ENCODE measurements around the gene FCMR.

DNA sequence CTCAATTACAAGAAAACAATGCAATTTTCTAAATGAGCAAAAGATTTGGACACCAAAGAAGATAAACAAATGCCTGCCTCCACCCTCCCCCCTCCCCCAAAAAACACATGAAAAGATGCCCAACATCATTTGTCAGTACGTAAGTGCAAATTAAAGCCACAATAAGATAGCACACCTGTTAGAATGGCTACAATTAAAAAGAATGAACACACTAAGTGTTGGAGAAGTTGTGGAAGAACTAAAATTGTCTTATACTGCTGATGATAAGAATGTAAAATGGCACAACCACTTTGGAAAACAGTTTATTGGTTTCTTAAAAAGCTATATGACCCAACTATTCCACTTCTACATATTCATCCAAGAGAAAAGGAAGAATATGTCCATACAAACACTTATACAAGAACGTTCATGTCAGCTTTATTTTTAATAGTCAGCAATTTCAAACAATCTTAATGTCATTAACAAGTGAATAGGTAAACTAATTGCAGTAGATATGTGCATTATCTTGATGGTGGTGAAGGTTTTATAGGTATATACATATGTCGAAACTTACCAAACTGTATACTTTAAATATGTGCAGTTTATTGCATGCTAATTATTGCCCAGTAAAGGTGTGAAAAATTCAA, 45.9 kb downstream of the FCMR start:
- TF ChIP-seq, protein P1, sequence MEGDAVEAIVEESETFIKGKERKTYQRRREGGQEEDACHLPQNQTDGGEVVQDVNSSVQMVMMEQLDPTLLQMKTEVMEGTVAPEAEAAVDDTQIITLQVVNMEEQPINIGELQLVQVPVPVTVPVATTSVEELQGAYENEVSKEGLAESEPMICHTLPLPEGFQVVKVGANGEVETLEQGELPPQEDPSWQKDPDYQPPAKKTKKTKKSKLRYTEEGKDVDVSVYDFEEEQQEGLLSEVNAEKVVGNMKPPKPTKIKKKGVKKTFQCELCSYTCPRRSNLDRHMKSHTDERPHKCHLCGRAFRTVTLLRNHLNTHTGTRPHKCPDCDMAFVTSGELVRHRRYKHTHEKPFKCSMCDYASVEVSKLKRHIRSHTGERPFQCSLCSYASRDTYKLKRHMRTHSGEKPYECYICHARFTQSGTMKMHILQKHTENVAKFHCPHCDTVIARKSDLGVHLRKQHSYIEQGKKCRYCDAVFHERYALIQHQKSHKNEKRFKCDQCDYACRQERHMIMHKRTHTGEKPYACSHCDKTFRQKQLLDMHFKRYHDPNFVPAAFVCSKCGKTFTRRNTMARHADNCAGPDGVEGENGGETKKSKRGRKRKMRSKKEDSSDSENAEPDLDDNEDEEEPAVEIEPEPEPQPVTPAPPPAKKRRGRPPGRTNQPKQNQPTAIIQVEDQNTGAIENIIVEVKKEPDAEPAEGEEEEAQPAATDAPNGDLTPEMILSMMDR (IDR thresholded peaks at IDR 0.05 in 8 of 11, conservative IDR thresholded peaks at IDR 0.05 in 3 of 11), result no peak
- TF ChIP-seq POLR2A (IDR thresholded peaks at IDR 0.05), result no peak
